Mesodermal cell (in vitro differentiated cells): ENCODE results near the gene NEBL.

Source experiments
- H3K27ac ChIP-seq: 2 replicates; pipeline ENCODE4 v1.7.0; 2013; ENCODE audit warnings: mild to moderate bottlenecking, low read depth, low read length, moderate library complexity; ENCODE audit not compliant: severe bottlenecking
- H3K36me3 ChIP-seq: 2 replicates; pipeline ENCODE4 v1.7.1; 2013; ENCODE audit warnings: mild to moderate bottlenecking, low read length, moderate library complexity; ENCODE audit not compliant: control insufficient read depth, insufficient read depth
- H3K4me1 ChIP-seq: one replicate; pipeline ENCODE4 v1.7.1; 2013; ENCODE audit warnings: mild to moderate bottlenecking, low read length; ENCODE audit not compliant: insufficient read depth, control insufficient read depth, poor library complexity, severe bottlenecking
- H3K4me3 ChIP-seq: 2 replicates; pipeline ENCODE4 v1.7.0; 2013; ENCODE audit warnings: low read length, control low read depth, mild to moderate bottlenecking; ENCODE audit not compliant: insufficient read depth, poor library complexity, severe bottlenecking; ENCODE audit errors: extremely low read depth
- H3K9me3 ChIP-seq: 2 replicates; pipeline ENCODE4 v1.7.1; 2013; ENCODE audit warnings: mild to moderate bottlenecking, low read length, moderate library complexity; ENCODE audit not compliant: control insufficient read depth
- WGBS, 2 experiments: methylation state at CpG; one replicate each; pipeline ENCODE4 v1.1.5; 2013; ENCODE audit warnings: missing lambda C conversion rate in 2 of 2; ENCODE audit not compliant: insufficient coverage in 2 of 2; 5-methylcytosine and 5-hydroxymethylcytosine counted together

Gene NEBL

DNA sequence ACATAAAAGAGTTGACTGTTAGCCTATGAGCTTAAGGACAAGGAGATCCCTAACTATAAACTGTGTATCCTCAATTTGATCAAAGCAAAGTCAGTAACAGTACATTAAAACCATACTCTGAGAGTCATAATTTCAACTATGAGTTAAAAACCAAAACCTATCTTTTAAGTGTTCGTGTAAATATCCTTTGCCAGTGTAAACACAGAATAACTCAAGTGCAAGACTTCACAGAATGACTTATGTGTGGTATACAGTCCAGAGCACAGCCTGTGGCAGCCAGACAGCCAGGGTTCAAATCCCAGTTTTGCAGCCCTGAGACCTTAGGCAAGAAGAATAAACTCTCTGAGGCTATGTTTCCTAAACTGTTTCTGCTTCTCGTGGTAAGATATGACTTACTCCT lies 30.3 kb upstream of the NEBL start:
- no peaks in the 10 kb centered on the region for H3K9me3 ChIP-seq

DNA sequence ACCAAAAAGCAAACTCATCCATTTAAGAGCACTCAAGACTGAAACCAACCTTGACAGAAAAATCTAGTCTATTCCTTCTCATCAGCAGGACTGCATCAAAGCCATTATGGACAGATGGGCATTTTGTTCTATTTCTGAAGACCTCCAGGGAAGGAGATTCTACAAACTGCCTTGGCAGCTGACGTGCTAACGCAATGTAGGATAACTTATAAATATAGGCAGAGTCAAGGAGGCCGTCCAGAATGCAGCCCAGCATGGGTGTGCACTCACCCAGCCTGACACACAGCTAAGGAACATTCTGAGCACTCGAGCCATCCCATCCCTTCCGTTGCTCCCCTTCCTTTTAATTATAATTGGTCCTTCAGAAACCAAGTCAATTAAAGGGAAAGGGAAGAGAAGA lies 25.3 kb upstream of the NEBL start:
- 73 to 93% methylated on average over 3 to 4 of the region's 5 CpGs for WGBS, 2 experiments
- H3K9me3 ChIP-seq, result no peaks in the 10 kb centered on the region
- H3K36me3 ChIP-seq, result no peaks in the 10 kb centered on the region
- H3K4me1 ChIP-seq, result no peaks in the 10 kb centered on the region
- H3K4me3 ChIP-seq, result no peak overlapping the region
- H3K27ac ChIP-seq, result no peak overlapping the region

More for the DNA sequence above, 30.3 kb upstream of the NEBL start:
- Histone ChIP-seq H3K4me1 (no peaks in the 10 kb centered on the region), H3K27ac (no peak overlapping the region), H3K4me3 (no peak overlapping the region), H3K36me3 (no peaks in the 10 kb centered on the region)
- WGBS, 2 experiments, result no CpG with 5 or more reads among the region's 2 CpGs

DNA sequence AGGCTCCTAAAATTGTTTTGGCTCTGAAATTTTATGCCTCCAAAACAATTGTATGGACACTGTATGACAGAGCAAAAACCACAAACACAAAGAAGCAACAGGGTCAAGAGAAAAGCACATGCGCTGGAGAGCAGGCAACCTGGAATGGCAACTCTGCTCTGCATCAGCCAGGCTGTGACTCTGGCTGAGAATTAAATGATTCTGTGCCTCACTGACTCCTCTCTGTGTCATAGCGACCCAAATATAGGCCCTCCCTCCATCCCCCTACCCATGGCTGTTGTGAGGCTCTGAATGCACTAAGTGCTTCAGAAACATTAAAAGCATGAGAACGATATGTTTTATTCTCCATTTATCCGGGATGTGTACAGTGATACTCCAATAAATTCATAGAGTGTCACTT lies 24.9 kb upstream of the NEBL start:
- 94% methylated on average over 2 to 3 of the region's 4 CpGs for WGBS, 2 experiments
- Histone ChIP-seq H3K9me3 (no peaks in the 10 kb centered on the region), H3K27ac (no peak overlapping the region), H3K4me1 (no peaks in the 10 kb centered on the region), H3K4me3 (no peak overlapping the region), H3K36me3 (no peaks in the 10 kb centered on the region)

DNA sequence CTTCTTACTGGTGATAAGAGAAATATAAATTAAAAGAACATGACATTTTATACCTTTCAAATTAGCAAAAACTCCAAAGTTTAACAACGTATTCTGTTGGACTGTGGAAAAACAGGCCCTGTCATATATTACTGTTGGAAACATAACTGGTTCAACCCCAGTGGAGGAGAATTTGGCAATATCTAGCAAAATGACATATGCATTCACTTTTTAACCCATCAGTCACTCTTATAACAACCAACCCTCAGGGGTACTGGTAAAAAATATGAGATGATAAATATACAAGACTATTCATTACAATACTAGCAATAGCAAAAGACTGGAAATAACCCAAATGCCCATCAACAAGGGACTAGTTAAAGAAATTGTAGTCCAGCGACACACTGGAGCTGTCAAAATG lies 22.9 kb upstream of the NEBL start:
- 100% methylated on average over 1 of the region's 2 CpGs; no CpG with 5 or more reads in 1 of the 2 experiments for WGBS, 2 experiments
- no peak overlapping the region for H3K4me3 ChIP-seq
- no peak overlapping the region for H3K27ac ChIP-seq
- H3K9me3 ChIP-seq, result no peaks in the 10 kb centered on the region
- H3K36me3 ChIP-seq, result no peaks in the 10 kb centered on the region
- H3K4me1 ChIP-seq, result no peaks in the 10 kb centered on the region

DNA sequence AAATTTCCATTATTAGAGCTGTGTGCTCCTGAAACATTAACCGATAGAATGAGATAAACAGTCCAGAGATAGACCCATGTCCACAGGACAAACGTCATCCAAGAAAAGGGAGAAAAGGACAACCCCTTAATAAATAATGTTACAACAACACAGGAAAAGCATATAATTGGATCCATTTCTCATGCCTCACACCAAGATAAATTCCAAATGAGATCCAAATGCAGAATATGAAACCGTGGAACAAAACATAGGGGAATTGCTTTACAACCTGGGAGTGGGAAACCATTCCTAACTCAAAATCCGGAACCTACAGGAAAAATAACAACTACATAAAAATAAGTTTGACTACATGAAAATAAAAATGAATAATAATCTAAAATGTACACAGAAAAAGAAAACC lies 22.4 kb upstream of the NEBL start:
- Histone ChIP-seq H3K27ac (no peak overlapping the region), H3K36me3 (no peaks in the 10 kb centered on the region), H3K9me3 (no peaks in the 10 kb centered on the region), H3K4me1 (no peaks in the 10 kb centered on the region), H3K4me3 (no peak overlapping the region)
- no CpG with 5 or more reads among the region's 4 CpGs for WGBS, 2 experiments

- WGBS, 2 experiments, result 83% methylated on average over 1 of the region's 1 CpG; no CpG with 5 or more reads in 1 of the 2 experiments
- Histone ChIP-seq H3K27ac (no peak overlapping the region), H3K4me3 (no peak overlapping the region), H3K36me3 (no peaks in the 10 kb centered on the region), H3K4me1 (no peaks in the 10 kb centered on the region), H3K9me3 (no peaks in the 10 kb centered on the region)
Measured at GRCh38 chr10:20916976-20917375, 19.9 kb upstream of the NEBL start.

DNA sequence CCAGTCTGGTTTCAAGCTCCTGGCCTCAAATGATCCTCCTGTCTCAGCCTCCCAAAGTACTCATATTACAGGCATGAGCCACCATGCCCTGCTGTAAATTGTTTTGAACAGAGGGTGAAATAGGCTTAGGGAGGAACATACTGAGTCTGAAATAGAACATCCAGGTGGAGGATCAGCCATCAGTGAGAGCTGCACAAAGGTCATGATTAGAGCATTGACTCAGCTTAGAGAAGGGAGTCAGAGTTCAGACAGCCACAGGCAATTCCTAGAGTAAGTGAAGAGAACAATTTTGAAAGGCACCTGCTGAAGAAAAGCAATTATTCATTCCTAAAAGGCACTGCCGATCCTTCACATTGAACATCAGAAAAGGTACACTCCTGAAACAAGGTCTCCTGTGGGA lies 15.9 kb upstream of the NEBL start:
- WGBS, 2 experiments, result no CpG with 5 or more reads among the region's 1 CpG
- H3K36me3 ChIP-seq, result no peaks in the 10 kb centered on the region

GRCh38 chr10:20911626-20912025 lies 14.5 kb upstream of the NEBL start:
- Histone ChIP-seq H3K36me3 (no peaks in the 10 kb centered on the region), H3K27ac (no peak overlapping the region), H3K4me3 (no peak overlapping the region), H3K9me3 (no peaks in the 10 kb centered on the region), H3K4me1 (no peaks in the 10 kb centered on the region)
- WGBS, 2 experiments, result 100% methylated on average over 1 of the region's 4 CpGs; no CpG with 5 or more reads in 1 of the 2 experiments

More for the DNA sequence above, 15.9 kb upstream of the NEBL start:
- Histone ChIP-seq H3K9me3 (no peaks in the 10 kb centered on the region), H3K27ac (no peak overlapping the region), H3K4me3 (no peak overlapping the region), H3K4me1 (no peaks in the 10 kb centered on the region)

- H3K9me3 ChIP-seq, result peaks cover 4% of the 10 kb centered on the region
- H3K27ac ChIP-seq, result no peak overlapping the region
- H3K4me3 ChIP-seq, result no peak overlapping the region
- H3K36me3 ChIP-seq, result no peaks in the 10 kb centered on the region
- H3K4me1 ChIP-seq, result no peaks in the 10 kb centered on the region
Measured at GRCh38 chr10:20909801-20910200, 12.7 kb upstream of the NEBL start.

DNA sequence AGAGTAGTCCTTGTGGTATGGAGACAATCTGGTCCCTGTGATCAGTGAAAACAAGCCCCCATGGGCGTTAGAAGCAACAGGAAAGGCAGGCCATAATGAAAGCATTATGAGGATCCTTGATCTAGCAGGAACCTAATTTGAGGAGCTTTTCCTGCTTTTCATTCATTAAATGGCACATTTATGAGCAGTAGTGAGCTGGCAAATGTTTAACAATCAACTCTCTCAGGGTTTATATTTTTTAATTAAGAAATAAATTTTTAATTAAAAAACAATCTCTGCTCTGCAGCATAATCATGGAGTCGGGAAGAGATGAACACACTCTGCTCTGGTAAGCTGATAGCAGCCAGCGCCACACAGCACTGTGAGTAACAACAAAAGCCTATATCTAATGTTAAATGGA lies 11.3 kb upstream of the NEBL start:
- no peaks in the 10 kb centered on the region for H3K4me1 ChIP-seq
- H3K27ac ChIP-seq, result no peak overlapping the region
- H3K9me3 ChIP-seq, result peaks cover 4% of the 10 kb centered on the region
- H3K36me3 ChIP-seq, result no peaks in the 10 kb centered on the region
- WGBS, 2 experiments, result 65 to 91% methylated on average over 1 to 3 of the region's 3 CpGs
- no peak overlapping the region for H3K4me3 ChIP-seq

GRCh38 chr10:20903635-20904390 lies 6.7 kb upstream of the NEBL start:
- 100% methylated on average over 2 of the region's 5 CpGs for WGBS, 2 experiments
- Histone ChIP-seq H3K4me3 (no peak overlapping the region), H3K36me3 (no peaks in the 10 kb centered on the region), H3K9me3 (peaks cover 4% of the 10 kb centered on the region), H3K27ac (no peak overlapping the region), H3K4me1 (peaks cover 4% of the 10 kb centered on the region)
